Measurements from ENCODE around the gene ABCD3. TPM values are rescaled to one million over a fixed set of nuclear protein-coding genes. Genes with fewer than 3 reads are reported as not detected.

ABCD3 gene
- total and polyA plus RNA-seq, 9 donors = 10.7 to 32.1 (median 24.8) TPM

DNA sequence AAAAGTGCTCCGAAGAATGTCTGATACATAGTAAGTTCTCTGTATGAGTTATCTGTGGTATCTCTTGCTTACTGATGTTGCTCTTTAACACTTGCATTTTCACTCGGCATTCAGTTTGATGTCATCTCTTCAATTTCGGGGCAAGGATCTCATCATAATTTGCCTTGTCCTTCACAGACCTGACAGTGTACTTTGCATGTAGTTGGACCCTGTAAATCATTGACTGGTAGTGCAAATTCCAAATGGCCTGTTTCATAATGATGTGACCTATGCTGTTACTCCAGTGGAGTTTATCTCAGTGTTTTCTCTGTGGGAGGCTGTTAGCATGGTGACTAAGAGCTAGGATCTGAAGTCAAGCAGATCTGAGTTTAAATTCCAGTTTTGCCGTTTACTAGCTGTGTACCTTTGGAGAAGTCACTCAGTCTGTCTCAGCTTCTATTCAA, 34.2 kb upstream of the ABCD3 start:
- DNase-seq = no peak

DNA sequence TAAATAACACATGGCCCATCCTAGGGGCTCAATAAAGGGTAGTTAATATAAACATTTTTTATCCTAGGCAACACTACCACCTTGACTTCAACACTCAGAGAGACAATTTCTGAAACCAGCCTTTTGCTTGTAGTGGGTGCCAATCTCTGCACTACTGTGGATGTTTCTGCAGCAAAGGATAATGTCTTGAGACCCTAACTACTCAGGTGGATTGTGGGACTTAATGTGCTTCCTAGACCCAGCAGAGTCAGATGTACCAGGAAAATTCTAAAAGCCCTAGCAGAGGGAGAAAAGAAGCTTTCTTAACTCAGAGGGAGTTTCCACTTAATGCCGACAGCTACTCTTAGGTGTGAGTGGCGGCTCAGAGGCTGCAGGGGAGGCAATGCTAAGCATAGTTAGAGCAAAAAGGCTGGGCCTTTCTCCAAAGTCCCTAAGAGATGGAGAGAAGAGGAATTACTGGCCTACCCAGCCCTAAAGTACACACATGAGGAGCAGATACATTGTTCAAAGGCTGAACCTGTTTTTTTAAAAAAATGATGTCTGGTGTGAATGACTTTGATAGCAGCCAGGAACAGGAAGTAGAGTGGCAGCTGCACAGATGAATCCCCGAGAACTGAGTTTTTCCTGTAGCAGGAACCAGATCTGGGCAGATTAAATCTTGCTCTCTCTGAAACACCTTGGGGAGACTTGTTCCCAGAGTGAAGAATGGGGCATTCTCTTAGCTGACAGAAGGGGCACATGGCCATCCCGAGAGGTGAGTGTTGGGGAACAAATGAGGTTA, 33.5 kb upstream of the ABCD3 start:
- no peak for DNase-seq
- Histone ChIP-seq H3K4me3 (no peak overlapping the region), H3K27ac (no peak overlapping the region), H3K36me3 (no peaks in the 10 kb centered on the region), H3K27me3 (no peaks in the 10 kb centered on the region), H3K9me3 (no peaks in the 10 kb centered on the region), H3K4me1 (ENCODE audit: insufficient read depth) (no peaks in the 10 kb centered on the region)
- intact Hi-C loops (cut with DNase I) = no loop called here
- WGBS, 3 donors = 78 to 80% (median 79%) methylated on average over 4 of the region's 4 CpGs
- no peak for TF ChIP-seq EP300 (IDR thresholded peaks at IDR 0.05)
- TF ChIP-seq POLR2A (IDR thresholded peaks at IDR 0.05) = no peak
- no peak for TF ChIP-seq CTCF (IDR thresholded peaks at IDR 0.05)

More for the DNA sequence above, 34.2 kb upstream of the ABCD3 start:
- H3K27ac ChIP-seq = no peak overlapping the region
- H3K4me1 ChIP-seq (ENCODE audit: insufficient read depth) = no peaks in the 10 kb centered on the region
- intact Hi-C loops (cut with DNase I) = no loop called here
- no peaks in the 10 kb centered on the region for H3K36me3 ChIP-seq
- no peak overlapping the region for H3K4me3 ChIP-seq
- H3K9me3 ChIP-seq = no peaks in the 10 kb centered on the region
- 24 to 43% (median 34%) methylated on average over 4 of the region's 4 CpGs for WGBS, 3 donors
- H3K27me3 ChIP-seq = no peaks in the 10 kb centered on the region
- TF ChIP-seq POLR2A (IDR thresholded peaks at IDR 0.05) (no peak), EP300 (IDR thresholded peaks at IDR 0.05) (no peak), CTCF (IDR thresholded peaks at IDR 0.05) (no peak)

DNA sequence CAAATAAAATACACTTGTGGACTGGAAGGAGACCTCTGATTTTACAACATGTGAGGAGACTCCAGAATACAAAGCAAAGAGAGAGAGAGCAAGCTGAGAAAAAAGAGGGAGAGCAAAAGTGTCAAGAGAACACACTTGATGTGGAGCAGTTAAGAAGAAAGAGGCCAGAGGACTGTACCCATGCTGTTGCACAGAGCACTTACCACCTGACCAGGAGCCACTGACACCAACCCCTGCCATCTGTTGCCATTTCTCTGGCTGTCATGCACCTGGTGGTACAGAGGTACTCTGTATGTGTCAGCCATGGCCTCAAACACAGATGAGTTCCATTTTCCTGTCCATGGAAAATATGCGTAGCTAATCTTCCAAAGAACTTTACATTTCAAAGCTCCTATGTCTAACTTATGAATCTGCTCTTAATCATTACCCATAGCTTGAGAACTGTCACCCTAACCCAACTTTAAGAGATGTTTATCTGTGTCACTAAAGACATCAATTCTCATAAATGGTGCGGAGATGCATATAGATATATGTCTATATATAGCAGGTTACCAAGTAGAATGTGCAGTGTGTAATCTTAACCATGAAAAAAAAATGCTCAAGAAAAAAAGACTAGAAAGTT, 32.8 kb upstream of the ABCD3 start:
- Histone ChIP-seq H3K4me1 (ENCODE audit: insufficient read depth) (no peaks in the 10 kb centered on the region), H3K27me3 (no peaks in the 10 kb centered on the region), H3K9me3 (no peaks in the 10 kb centered on the region), H3K36me3 (no peaks in the 10 kb centered on the region), H3K4me3 (no peak overlapping the region), H3K27ac (no peak overlapping the region)
- WGBS, 3 donors = 48 to 99% (median 70%) methylated on average over 2 of the region's 2 CpGs
- no peak for TF ChIP-seq EP300 (IDR thresholded peaks at IDR 0.05)
- no peak for TF ChIP-seq CTCF (IDR thresholded peaks at IDR 0.05)
- no peak for TF ChIP-seq POLR2A (IDR thresholded peaks at IDR 0.05)
- intact Hi-C loops (cut with DNase I) = no loop called here
- DNase-seq = no peak

DNA sequence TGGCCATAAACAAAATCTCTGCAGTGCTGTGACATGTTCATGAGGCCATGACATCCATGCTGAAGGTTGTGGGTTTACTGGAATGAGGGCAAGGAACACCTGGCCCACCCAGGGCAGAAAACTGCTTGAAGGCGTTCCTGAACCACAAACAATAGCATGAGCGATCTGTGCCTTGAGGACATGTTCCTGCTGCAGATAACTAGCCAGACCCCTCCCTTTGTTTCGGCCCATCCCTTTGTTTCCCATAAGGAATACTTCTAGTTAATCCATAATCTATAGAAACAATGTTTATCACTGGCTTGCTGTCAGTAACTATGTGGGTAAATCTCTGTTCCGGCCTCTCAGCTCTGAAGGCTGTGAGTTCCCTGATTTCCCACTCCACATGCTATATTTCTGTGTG, 28.9 kb upstream of the ABCD3 start:
- H3K27me3 ChIP-seq = no peaks in the 10 kb centered on the region
- no peak for DNase-seq
- TF ChIP-seq EP300 (IDR thresholded peaks at IDR 0.05) = no peak
- no peak for TF ChIP-seq POLR2A (IDR thresholded peaks at IDR 0.05)
- TF ChIP-seq CTCF (IDR thresholded peaks at IDR 0.05) = no peak
- no peaks in the 10 kb centered on the region for H3K9me3 ChIP-seq
- no peak overlapping the region for H3K27ac ChIP-seq
- no peaks in the 10 kb centered on the region for H3K36me3 ChIP-seq
- H3K4me1 ChIP-seq (ENCODE audit: insufficient read depth) = no peaks in the 10 kb centered on the region
- no peak overlapping the region for H3K4me3 ChIP-seq
- intact Hi-C loops (cut with DNase I) = no loop called here
- 64 to 73% (median 68%) methylated on average over 4 of the region's 4 CpGs for WGBS, 3 donors
